Sigmoid colon (tissue), 7 donors: ENCODE measurements around the gene SH3PXD2B. TPM values are rescaled to one million over a fixed set of nuclear protein-coding genes. Genes with fewer than 3 reads are reported as not detected.

ENCODE experiments used
- DNase-seq: peaks from one replicate; pipeline ENCODE4 v3.0.0-alpha.2; 2019
- H3K27ac ChIP-seq, 4 donors: fragments of 200-600 bp; sonication (generic); one replicate each; pipeline ENCODE4 v1.5.1; 2016 to 2019; ENCODE audit warnings: mild to moderate bottlenecking in 1 of 4
- H3K27me3 ChIP-seq, 3 donors: fragments of 200-600 bp; sonication (generic); one replicate each; pipeline ENCODE4 v1.5.1; 2019; ENCODE audit warnings: mild to moderate bottlenecking in 1 of 3
- H3K36me3 ChIP-seq, 4 donors: fragments of 200-600 bp; sonication (generic); one replicate each; pipeline ENCODE4 v1.5.1; 2016 to 2019
- H3K4me1 ChIP-seq, 4 donors: fragments of 200-600 bp; sonication (generic); one replicate each; pipeline ENCODE4 v1.5.1; 2017 to 2019
- H3K4me3 ChIP-seq, 4 donors: fragments of 200-600 bp; sonication (generic); one replicate each; pipeline ENCODE4 v1.5.1; 2017 to 2019; ENCODE audit warnings: mild to moderate bottlenecking in 2 of 4, moderate library complexity in 1 of 4
- H3K9me3 ChIP-seq, 4 donors: fragments of 200-600 bp in 3 of 4; sonication (generic) in 3 of 4; one replicate each; pipeline versions ENCODE4 v1.5.1 to v1.6.1; 2013 to 2019
- CTCF ChIP-seq, 4 experiments: fragments of 450-650 bp in 3 of 4; fragments of 200-600 bp in 1 of 4; IDR thresholded peaks; one replicate each; pipeline ENCODE4 v1.5.1; 2016 to 2019; ENCODE audit warnings: antibody characterized with exemption in 4 of 4, mild to moderate bottlenecking in 3 of 4, moderate library complexity in 2 of 4
- EP300 ChIP-seq, 4 donors: sonication (generic); formaldehyde crosslinking; IDR thresholded peaks; one replicate each; pipeline ENCODE4 v1.6.1; 2017; ENCODE audit warnings: antibody characterized with exemption in 4 of 4
- POLR2A ChIP-seq, 2 donors: fragments of 450-650 bp; IDR thresholded peaks; one replicate each; pipeline ENCODE4 v1.6.1; 2016; ENCODE audit warnings: antibody characterized with exemption in 2 of 2, mild to moderate bottlenecking in 2 of 2, moderate library complexity in 2 of 2
- POLR2AphosphoS5 ChIP-seq, 4 donors: sonication (generic); formaldehyde crosslinking; IDR thresholded peaks; one replicate each; pipeline ENCODE4 v1.6.1; 2017; ENCODE audit warnings: antibody characterized with exemption in 4 of 4
- WGBS, 2 donors: extraction: QIAGEN DNeasy Blood & Tissue Kit; methylation state at CpG; one replicate each; pipeline ENCODE4 v1.1.7; 2013; 5-methylcytosine and 5-hydroxymethylcytosine counted together
- intact Hi-C: fragments of 100-400 bp; cut with DNase I; formaldehyde crosslinking; loops from one replicate; pipeline ENCODE4 v1.15.1; 2023
- polyA plus RNA-seq, 3 donors: library from polyadenylated mRNA; stranded (reverse); fragments of 200-250 nt; gene quantifications; one replicate each; pipeline ENCODE4 v1.2.3, GENCODE V29; 2013
- total RNA-seq, 4 donors: library from RNA; depleted of rRNA; stranded (reverse); fragments of >200 nt; gene quantifications; one replicate each; pipeline ENCODE4 v1.1.0, GENCODE V29; 2016
- donor health status: healthy with polysubstance abuse.
- donor health status: Bipolar disorder and iron deficiency.
- donor health status: healthy.

Gene SH3PXD2B
- total and polyA plus RNA-seq, 7 donors: 3.6 to 45.7 (median 19.3) TPM

GRCh38 chr5:172321593-172321992 lies 132.7 kb downstream of the SH3PXD2B start:
- Histone ChIP-seq H3K4me3 (no peak overlapping the region), H3K27ac (no peak overlapping the region), H3K36me3 (no peaks in the 10 kb centered on the region), H3K9me3 (no peaks in the 10 kb centered on the region), H3K4me1 (no peaks in the 10 kb centered on the region), H3K27me3 (no peaks in the 10 kb centered on the region)
- DNase-seq: no peak
- TF ChIP-seq POLR2A (IDR thresholded peaks at IDR 0.05) (no peak), EP300 (IDR thresholded peaks at IDR 0.05) (no peak), CTCF (IDR thresholded peaks at IDR 0.05) (no peak), POLR2AphosphoS5 (IDR thresholded peaks at IDR 0.05) (no peak)
- intact Hi-C loops: no loop called here

- no peak for TF ChIP-seq POLR2AphosphoS5 (IDR thresholded peaks at IDR 0.05)
- TF ChIP-seq EP300 (IDR thresholded peaks at IDR 0.05): no peak
- TF ChIP-seq CTCF (IDR thresholded peaks at IDR 0.05): no peak
- Histone ChIP-seq H3K4me3 (no peak overlapping the region), H3K9me3 (no peaks in the 10 kb centered on the region), H3K27ac (no peak overlapping the region), H3K36me3 (no peaks in the 10 kb centered on the region), H3K4me1 (peaks cover 0 to 3% (median 0%) of the 10 kb centered on the region in 4 donors), H3K27me3 (no peaks in the 10 kb centered on the region)
- WGBS, 2 donors: 88 to 94% methylated on average over 4 of the region's 4 CpGs
- intact Hi-C loops: no loop called here
- DNase-seq: no peak
These were observed 134.4 kb downstream of the SH3PXD2B start for GRCh38 chr5:172319708-172320441.

GRCh38 chr5:172315587-172316493 lies 138.5 kb downstream of the SH3PXD2B start:
- intact Hi-C loops: no loop called here
- Histone ChIP-seq H3K4me3 (no peak overlapping the region), H3K4me1 (peaks cover 0 to 3% (median 0%) of the 10 kb centered on the region in 4 donors), H3K9me3 (no peaks in the 10 kb centered on the region), H3K27me3 (no peaks in the 10 kb centered on the region), H3K27ac (no peak overlapping the region), H3K36me3 (no peaks in the 10 kb centered on the region)
- TF ChIP-seq POLR2A (IDR thresholded peaks at IDR 0.05) (no peak), CTCF (IDR thresholded peaks at IDR 0.05) (no peak), EP300 (IDR thresholded peaks at IDR 0.05) (no peak), POLR2AphosphoS5 (IDR thresholded peaks at IDR 0.05) (no peak)
- DNase-seq: peak; percentile 25
- 91 to 93% methylated on average over 11 of the region's 11 CpGs for WGBS, 2 donors

- Histone ChIP-seq H3K27me3 (no peaks in the 10 kb centered on the region), H3K36me3 (no peaks in the 10 kb centered on the region), H3K4me1 (peaks cover 0 to 3% (median 0%) of the 10 kb centered on the region in 4 donors), H3K9me3 (no peaks in the 10 kb centered on the region), H3K4me3 (no peak overlapping the region), H3K27ac (no peak overlapping the region)
- TF ChIP-seq POLR2AphosphoS5 (IDR thresholded peaks at IDR 0.05) (no peak), POLR2A (IDR thresholded peaks at IDR 0.05) (no peak), CTCF (IDR thresholded peaks at IDR 0.05) (no peak), EP300 (IDR thresholded peaks at IDR 0.05) (no peak)
- intact Hi-C loops: no loop called here
- no peak for DNase-seq
- 86 to 94% methylated on average over 4 of the region's 4 CpGs for WGBS, 2 donors
These were observed 140.4 kb downstream of the SH3PXD2B start for GRCh38 chr5:172313915-172314314.
